H1 (cell line): ENCODE results near the gene DCTN1. TPM values are rescaled to one million over a fixed set of nuclear protein-coding genes. Genes with fewer than 3 reads are reported as not detected.

Source experiments
- CTCF ChIA-PET: fragments of 300-600 bp; sonication (Branson Sonifier 250); formaldehyde crosslinking; loops from one replicate; lab custom pipeline; 2021; ENCODE audit not compliant: partially characterized antibody; lab: Charles Lee
- POLR2A ChIA-PET: fragments of 300-600 bp; sonication (Branson Sonifier 250); formaldehyde crosslinking; loops from one replicate; lab custom pipeline; 2021; ENCODE audit warnings: inconsistent platforms; ENCODE audit not compliant: partially characterized antibody; lab: Charles Lee
- DNase-seq, 2 experiments: peaks; one replicate each; pipeline versions ENCODE4 v3.0.0 to v3.0.0-alpha.2; 2010 to 2022; ENCODE audit warnings: low spot score in 2 of 2, low read depth in 1 of 2, mixed read lengths in 1 of 2
- FAIRE-seq: peaks from 2 replicates; lab custom pipeline; 2011; peaks lifted over from hg19 to GRCh38; lab: Jason Lieb, UNC
- H2AFZ ChIP-seq: 2 replicates; pipeline ENCODE4 v1.8.1; 2012; ENCODE audit warnings: low read length, inconsistent platforms
- H2AK5ac ChIP-seq: 2 replicates; pipeline ENCODE4 v1.6.1; 2013; ENCODE audit warnings: low read depth, low read length
- H2BK120ac ChIP-seq: replicated peaks from 2 replicates; pipeline ENCODE3; 2013; ENCODE audit warnings: low read depth, low read length, inconsistent platforms
- H2BK12ac ChIP-seq: 2 replicates; pipeline ENCODE4 v1.6.1; 2013; ENCODE audit warnings: low read depth, low read length
- H2BK15ac ChIP-seq: 2 replicates; pipeline ENCODE4 v1.6.1; 2013; ENCODE audit warnings: low read length
- H2BK20ac ChIP-seq: 2 replicates; pipeline ENCODE4 v1.6.1; 2013; ENCODE audit warnings: low read length
- H2BK5ac ChIP-seq: 2 replicates; pipeline ENCODE4 v1.6.1; 2013; ENCODE audit warnings: low read depth, low read length
- H3K14ac ChIP-seq: 2 replicates; pipeline ENCODE4 v1.6.1; 2013; ENCODE audit warnings: inconsistent platforms; ENCODE audit not compliant: insufficient read length
- H3K18ac ChIP-seq: 2 replicates; pipeline ENCODE4 v1.6.1; 2013; ENCODE audit warnings: low read length; ENCODE audit errors: extremely low read depth
- H3K23ac ChIP-seq: 2 replicates; pipeline ENCODE4 v1.6.1; 2013; ENCODE audit warnings: inconsistent platforms; ENCODE audit not compliant: insufficient read length
- H3K23me2 ChIP-seq: 2 replicates; pipeline ENCODE4 v1.6.1; 2013; ENCODE audit warnings: low read depth, low read length
- H3K27ac ChIP-seq: 2 replicates; pipeline ENCODE4 v1.6.1; 2011; ENCODE audit warnings: low read depth, low read length, inconsistent platforms
- H3K27me3 ChIP-seq, 4 experiments: replicated peaks in 1 of 4; 1 replicate in 1 of 4; 2 replicates in 3 of 4; pipeline versions ENCODE4 v1.6.1 to v1.8.1; 2011 to 2013; ENCODE audit warnings: low read length in 3 of 4, mild to moderate bottlenecking in 3 of 4, inconsistent platforms in 2 of 4, mixed read lengths in 2 of 4, moderate library complexity in 1 of 4; ENCODE audit not compliant: control insufficient read depth in 3 of 4, insufficient read depth in 3 of 4; ENCODE audit errors: extremely low read depth in 1 of 4
- H3K36me3 ChIP-seq, 4 experiments: 2 replicates each; pipeline versions ENCODE4 v1.6.1 to v1.8.1; 2011 to 2013; ENCODE audit warnings: mild to moderate bottlenecking in 4 of 4, low read length in 3 of 4, moderate library complexity in 2 of 4, control low read depth in 1 of 4, inconsistent platforms in 1 of 4; ENCODE audit not compliant: insufficient read depth in 4 of 4, control insufficient read depth in 2 of 4
- H3K4ac ChIP-seq: replicated peaks from 2 replicates; pipeline ENCODE3; 2013; ENCODE audit warnings: low read length, low read depth, mixed read lengths, inconsistent platforms; ENCODE audit not compliant: insufficient read length
- H3K4me1 ChIP-seq, 4 experiments: replicated peaks in 1 of 4; 1 replicate in 1 of 4; 2 replicates in 3 of 4; pipeline versions ENCODE4 v1.6.1 to v1.8.1; 2011 to 2013; ENCODE audit warnings: low read length in 3 of 4, inconsistent platforms in 2 of 4, mixed read lengths in 1 of 4; ENCODE audit not compliant: insufficient read depth in 4 of 4, control insufficient read depth in 3 of 4
- H3K4me2 ChIP-seq, 2 experiments: 2 replicates each; pipeline versions ENCODE4 v1.6.1 to v1.8.1; 2011 to 2013; ENCODE audit warnings: low read depth in 2 of 2, low read length in 2 of 2, control low read depth in 1 of 2, inconsistent platforms in 1 of 2, mild to moderate bottlenecking in 1 of 2; ENCODE audit not compliant: insufficient read depth in 1 of 2
- H3K4me3 ChIP-seq, 4 experiments: fragments of 200-600, 300-600 bp in 1 of 4; sonication (generic), shearing (Covaris generic), sonication (Bioruptor Twin) in 1 of 4; 2 replicates each; pipeline versions ENCODE4 v1.5.1 to v1.8.1; 2011 to 2016; ENCODE audit warnings: low read length in 4 of 4, low read depth in 3 of 4, control low read depth in 2 of 4, inconsistent platforms in 2 of 4, mild to moderate bottlenecking in 2 of 4, mixed read lengths in 1 of 4, moderate library complexity in 1 of 4; ENCODE audit not compliant: insufficient read depth in 2 of 4; ENCODE audit errors: extremely low read depth in 1 of 4
- H3K56ac ChIP-seq: replicated peaks from 2 replicates; pipeline ENCODE3; 2013; ENCODE audit warnings: low read depth, mild to moderate bottlenecking, mixed read lengths, low read length, inconsistent platforms; ENCODE audit not compliant: insufficient read length
- H3K79me1 ChIP-seq: 2 replicates; pipeline ENCODE4 v1.6.1; 2013; ENCODE audit warnings: low read depth, low read length, control low read depth
- H3K79me2 ChIP-seq, 2 experiments: 2 replicates each; pipeline versions ENCODE4 v1.6.1 to v1.8.1; 2012 to 2013; ENCODE audit warnings: low read length in 2 of 2, mild to moderate bottlenecking in 2 of 2, inconsistent platforms in 1 of 2; ENCODE audit not compliant: insufficient read depth in 2 of 2, control insufficient read depth in 1 of 2
- H3K9ac ChIP-seq, 4 experiments: replicated peaks in 1 of 4; 1 replicate in 1 of 4; 2 replicates in 3 of 4; pipeline versions ENCODE4 v1.6.1 to v1.8.1; 2011 to 2013; ENCODE audit warnings: low read depth in 3 of 4, low read length in 3 of 4, control low read depth in 2 of 4, mild to moderate bottlenecking in 2 of 4, moderate library complexity in 2 of 4, inconsistent platforms in 1 of 4; ENCODE audit errors: extremely low read depth in 1 of 4
- H3K9me3 ChIP-seq, 2 experiments: 2 replicates each; pipeline versions ENCODE4 v1.6.1 to v1.8.1; 2012 to 2013; ENCODE audit warnings: mild to moderate bottlenecking in 2 of 2, moderate library complexity in 2 of 2, control low read depth in 1 of 2, inconsistent platforms in 1 of 2, low read depth in 1 of 2, low read length in 1 of 2, mixed read lengths in 1 of 2; ENCODE audit not compliant: insufficient read depth in 2 of 2
- H4K20me1 ChIP-seq, 2 experiments: replicated peaks in 1 of 2; 2 replicates each; pipeline versions ENCODE3 to v1.8.1; 2011 to 2013; ENCODE audit warnings: inconsistent platforms in 2 of 2, low read length in 2 of 2, mild to moderate bottlenecking in 1 of 2; ENCODE audit not compliant: insufficient read depth in 2 of 2, control insufficient read depth in 1 of 2
- H4K5ac ChIP-seq: 2 replicates; pipeline ENCODE4 v1.6.1; 2013; ENCODE audit warnings: low read length, low read depth, mixed read lengths, inconsistent platforms; ENCODE audit not compliant: insufficient read length
- H4K8ac ChIP-seq: 2 replicates; pipeline ENCODE4 v1.8.0; 2013; ENCODE audit warnings: mild to moderate bottlenecking, moderate library complexity, low read length, inconsistent platforms; ENCODE audit not compliant: insufficient read depth; ENCODE audit errors: extremely low read depth
- H4K91ac ChIP-seq: replicated peaks from 2 replicates; pipeline ENCODE3; 2013; ENCODE audit warnings: low read length, mixed read lengths, inconsistent platforms; ENCODE audit not compliant: insufficient read length
- BRCA1 ChIP-seq: IDR thresholded peaks from 2 replicates; pipeline ENCODE4 v1.6.1; 2012; ENCODE audit warnings: low read depth, low read length, improper control_type of control experiment
- CBX8 ChIP-seq: fragments of 300-800, 300-1000 bp; sonication (generic); IDR thresholded peaks from 2 replicates; pipeline ENCODE4 v1.7.1; 2016; ENCODE audit warnings: low read depth, low read length, borderline replicate concordance
- POLR2A ChIP-seq, 2 experiments: IDR thresholded peaks; 1 replicate in 1 of 2; 2 replicates in 1 of 2; pipeline ENCODE4 v1.6.1; 2011; ENCODE audit warnings: low read depth in 2 of 2, low read length in 2 of 2, mild to moderate bottlenecking in 2 of 2; ENCODE audit errors: control extremely low read depth in 1 of 2
- POU5F1 ChIP-seq: IDR thresholded peaks from 2 replicates; pipeline ENCODE4 v1.6.1; 2011; ENCODE audit warnings: low read depth, mild to moderate bottlenecking, low read length, moderate library complexity
- RFX5 ChIP-seq: IDR thresholded peaks from 2 replicates; pipeline ENCODE4 v1.6.1; 2011; ENCODE audit warnings: low read depth, low read length, improper control_type of control experiment, borderline replicate concordance
- SIRT6 ChIP-seq: IDR thresholded peaks from one replicate; pipeline ENCODE4 v1.7.1; 2012; ENCODE audit warnings: low read length, inconsistent platforms
- TBP ChIP-seq: IDR thresholded peaks from 2 replicates; pipeline ENCODE4 v1.6.1; 2011; ENCODE audit warnings: low read depth, low read length, improper control_type of control experiment
- TCF12 ChIP-seq: IDR thresholded peaks from 2 replicates; pipeline ENCODE4 v1.6.1; 2011; ENCODE audit warnings: low read depth, mild to moderate bottlenecking, low read length
- TEAD4 ChIP-seq: IDR thresholded peaks from 2 replicates; pipeline ENCODE4 v1.6.1; 2012; ENCODE audit warnings: low read depth, low read length, inconsistent platforms, mixed read lengths
- WGBS, 2 experiments: shearing (Covaris generic) in 1 of 2; methylation state at CpG; one replicate each; pipeline versions ENCODE4 v1.1.6 to v1.1.7; 2013 to 2015; ENCODE audit warnings: low lambda C conversion rate in 2 of 2, mixed read lengths in 2 of 2, inconsistent platforms in 1 of 2, low coverage in 1 of 2, missing lambda C conversion rate in 1 of 2; ENCODE audit not compliant: insufficient replicate concordance in 2 of 2, insufficient coverage in 1 of 2, insufficient read length in 1 of 2; ENCODE audit errors: extremely low coverage in 1 of 2, missing lambda C conversion rate in 1 of 2; 5-methylcytosine and 5-hydroxymethylcytosine counted together
- polyA plus RNA-seq, 7 experiments: library from polyadenylated mRNA; depleted of rRNA in 3 of 7; stranded (reverse) in 5 of 7; unstranded in 2 of 7; fragments of >200 nt in 5 of 7; fragments of 200-250 nt in 2 of 7; gene quantifications; 1 replicate in 5 of 7; 2 replicates in 1 of 7; 4 replicates in 1 of 7; pipeline versions ENCODE4 v1.2.1 to v1.2.3, GENCODE V29; 2011 to 2013; ENCODE audit warnings: missing spikeins in 2 of 7, mixed read lengths in 2 of 7
- total RNA-seq: library from RNA; stranded (reverse); fragmentation: NEBNext Ultra II Directional; extraction: Animal tissue kit (Norgen Biotek cat#: 25700); gene quantifications from 2 replicates; pipeline ENCODE4 v1.2.1, GENCODE V29; 2021

Gene DCTN1
- total and polyA plus RNA-seq, 2 of the 8 experiments (the other 6 are each of a cell fraction or from before 2014, with no cell fraction given): 105 to 162 TPM

DNA sequence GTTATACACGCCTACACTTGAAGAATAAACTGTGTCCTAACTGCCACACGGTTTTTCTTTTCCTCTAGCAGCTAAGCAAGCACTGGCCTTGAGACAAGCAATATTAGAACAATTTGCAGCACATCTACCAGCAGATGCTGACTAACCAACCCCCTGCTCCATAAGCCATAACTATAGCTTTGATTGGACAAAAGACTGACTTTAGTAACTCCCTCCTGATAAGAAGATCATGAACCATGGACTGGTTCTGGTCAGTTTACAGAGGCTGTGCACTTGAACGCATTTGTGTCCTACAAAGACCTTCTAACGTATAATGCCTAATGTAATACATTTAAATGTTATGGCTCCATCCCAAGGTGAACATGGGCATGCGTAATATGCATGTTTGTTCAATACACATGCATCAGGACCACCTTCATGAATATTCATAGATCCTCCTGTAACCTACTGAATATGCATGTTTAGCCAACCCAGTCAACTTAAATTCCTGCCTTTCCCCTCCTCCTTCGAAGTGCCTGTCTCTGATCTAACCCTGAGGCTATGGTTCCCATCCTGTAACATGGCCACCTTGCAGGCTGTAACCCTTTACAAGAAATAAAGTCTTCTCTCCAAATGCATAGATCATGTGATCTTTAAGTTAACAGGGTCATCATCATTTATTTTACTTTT, 63.4 kb downstream of the DCTN1 start:
- no peak overlapping the region for H3K18ac ChIP-seq
- ChIA-PET POLR2A (interaction anchor here (0.7 to 1.9 kb wide), 5 partner anchors 10 to 369 kb away, joined by 3 to 7 read pairs (median 3); partner anchors contain the start of gene MOB1A), CTCF (no interaction called here)
- H3K27me3 ChIP-seq: no peaks in the 10 kb centered on the region
- H3K36me3 ChIP-seq: no peaks in the 10 kb centered on the region
- H3K4ac ChIP-seq: no peak overlapping the region
- no peak overlapping the region for H2BK20ac ChIP-seq
- no peak overlapping the region for H2AFZ ChIP-seq
- no peak overlapping the region for H3K27ac ChIP-seq
- H3K9me3 ChIP-seq: no peaks in the 10 kb centered on the region
- TF ChIP-seq SIRT6 (no peak), TBP (peak; percentile 44; the same call in 1 of the 2 replicates), BRCA1 (no peak), TEAD4 (peak; percentile 39; the same call in 1 of the 2 replicates), POU5F1 (peak; percentile 71; the same call in 1 of the 2 replicates), RFX5 (no peak), CBX8 (no peak), TCF12 (no peak), POLR2A (IDR thresholded peaks at IDR 0.05; ENCODE audit: control extremely low read depth in 1 of 2, low read depth in 2 of 2, low read length in 2 of 2) (peak in 1 of 2 experiments; percentile 28; a peak in 1 of 3 replicates)
- H2BK5ac ChIP-seq: no peak overlapping the region
- no peak overlapping the region for H2AK5ac ChIP-seq
- H2BK12ac ChIP-seq: no peak overlapping the region
- FAIRE-seq: peak; percentile 19
- no peaks in the 10 kb centered on the region for H3K4me1 ChIP-seq
- no peak overlapping the region for H2BK120ac ChIP-seq
- H3K56ac ChIP-seq: no peak overlapping the region
- 81% methylated on average over 6 of the region's 6 CpGs; no CpG with 5 or more reads in 1 of the 2 experiments for WGBS, 2 experiments
- H3K79me1 ChIP-seq: no peaks in the 10 kb centered on the region
- no peak overlapping the region for H4K5ac ChIP-seq
- no peak overlapping the region for H3K4me3 ChIP-seq
- peak in 1 of 2 experiments; percentile 37 for DNase-seq
- H3K79me2 ChIP-seq: no peaks in the 10 kb centered on the region
- 0 out of 7 replicates have a peak overlapping the region, but pooled peaks of 1 of the 4 experiments have one; percentile 32 for H3K9ac ChIP-seq
- no peak overlapping the region for H4K8ac ChIP-seq
- no peak overlapping the region for H2BK15ac ChIP-seq
- no peaks in the 10 kb centered on the region for H4K20me1 ChIP-seq
- no peak overlapping the region for H3K14ac ChIP-seq
- H3K23ac ChIP-seq: no peak overlapping the region
- no peak overlapping the region for H4K91ac ChIP-seq
- no peaks in the 10 kb centered on the region for H3K23me2 ChIP-seq
- no peak overlapping the region for H3K4me2 ChIP-seq
